G401 (cell line): ENCODE measurements around the gene PIP5K1A. TPM values are rescaled to one million over a fixed set of nuclear protein-coding genes. Genes with fewer than 3 reads are reported as not detected.

Source experiments
- DNase-seq: peaks from one replicate; pipeline ENCODE4 v3.0.0-alpha.2; 2015; ENCODE audit warnings: low spot score
- in situ Hi-C: cut with HindIII; loops from 2 replicates; pipeline ENCODE4 v1.10.0; 2016; ENCODE audit warnings: low sequenced_read_pairs, mixed read lengths
- total RNA-seq: library from RNA; depleted of rRNA; stranded (reverse); fragments of >200 nt; shearing (Covaris generic); gene quantifications from 2 replicates; pipeline ENCODE4 v1.2.3, GENCODE V29; 2014; rRNA removed

Gene PIP5K1A
- total RNA-seq, 1 experiment from 2014 or later = 39.1 TPM

DNA sequence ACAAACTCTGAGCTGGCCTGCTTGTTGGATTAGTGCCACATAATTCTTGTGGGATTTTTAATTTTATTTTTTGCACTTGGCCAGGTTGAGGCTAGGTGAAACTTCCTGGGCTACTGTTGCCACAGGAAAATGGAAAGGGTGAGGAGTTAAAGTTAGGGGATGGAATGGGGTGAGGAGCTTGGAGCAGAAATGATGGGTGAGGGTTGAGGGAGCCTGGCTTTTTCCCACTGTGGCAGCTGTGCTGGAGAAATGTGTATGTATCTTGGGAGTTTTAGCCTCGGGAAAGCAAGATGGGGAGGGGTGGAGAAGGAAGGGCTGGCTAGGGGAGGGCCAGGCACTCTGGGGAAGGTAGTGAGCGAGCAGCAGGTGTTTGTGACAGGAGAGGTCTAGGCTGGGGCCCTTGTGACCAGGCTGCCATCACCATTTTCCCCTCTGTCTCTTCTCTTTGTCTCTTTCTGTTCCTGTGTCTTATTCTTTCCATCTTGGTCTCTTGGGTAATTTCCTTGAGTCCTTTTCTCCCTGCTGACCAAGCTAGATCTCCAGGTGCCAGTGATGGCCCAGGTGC, 85.7 kb downstream of the PIP5K1A start:
- no peak for DNase-seq
- in situ Hi-C loops = no loop called here

GRCh38 chr1:151286619-151287340, 88.4 kb downstream of the PIP5K1A start:
- in situ Hi-C loops = no loop called here
- DNase-seq = no peak

DNA sequence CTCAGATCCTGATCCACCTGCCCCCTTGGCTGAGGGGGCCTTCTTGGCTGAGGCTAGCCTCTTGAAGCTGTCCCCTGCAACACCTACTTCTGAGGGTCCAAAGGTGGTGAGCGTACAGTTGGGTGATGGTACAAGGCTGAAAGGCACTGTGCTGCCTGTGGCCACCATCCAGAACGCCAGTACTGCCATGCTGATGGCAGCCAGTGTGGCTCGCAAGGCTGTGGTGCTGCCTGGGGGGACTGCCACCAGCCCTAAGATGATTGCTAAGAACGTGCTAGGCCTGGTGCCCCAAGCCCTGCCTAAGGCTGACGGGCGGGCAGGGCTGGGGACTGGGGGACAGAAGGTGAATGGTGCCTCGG, 89.0 kb downstream of the PIP5K1A start:
- in situ Hi-C loops = no loop called here

DNA sequence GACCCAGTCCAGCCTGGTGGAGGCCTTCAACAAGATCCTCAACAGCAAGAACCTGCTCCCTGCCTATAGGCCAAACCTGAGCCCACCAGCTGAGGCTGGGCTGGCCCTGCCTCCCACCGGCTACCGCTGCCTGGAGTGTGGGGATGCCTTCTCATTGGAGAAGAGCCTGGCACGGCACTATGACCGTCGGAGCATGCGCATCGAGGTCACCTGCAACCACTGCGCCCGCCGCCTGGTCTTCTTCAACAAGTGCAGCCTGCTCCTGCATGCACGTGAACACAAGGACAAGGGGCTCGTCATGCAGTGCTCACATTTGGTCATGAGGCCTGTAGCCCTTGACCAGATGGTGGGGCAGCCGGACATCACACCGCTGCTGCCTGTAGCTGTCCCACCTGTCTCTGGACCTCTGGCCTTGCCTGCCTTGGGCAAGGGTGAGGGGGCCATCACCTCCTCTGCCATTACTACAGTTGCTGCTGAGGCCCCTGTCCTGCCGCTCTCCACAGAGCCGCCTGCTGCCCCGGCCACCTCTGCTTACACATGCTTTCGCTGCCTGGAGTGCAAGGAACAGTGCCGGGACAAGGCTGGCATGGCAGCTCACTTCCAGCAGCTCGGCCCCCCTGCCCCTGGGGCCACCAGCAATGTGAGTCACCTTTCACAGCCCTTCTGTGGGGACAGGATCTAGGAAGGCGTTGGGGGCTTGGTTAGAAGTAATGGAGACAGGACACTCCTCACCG, 89.6 kb downstream of the PIP5K1A start:
- no peak for DNase-seq
- in situ Hi-C loops = no loop called here

More for the DNA sequence above, 89.0 kb downstream of the PIP5K1A start:
- DNase-seq = no peak

DNA sequence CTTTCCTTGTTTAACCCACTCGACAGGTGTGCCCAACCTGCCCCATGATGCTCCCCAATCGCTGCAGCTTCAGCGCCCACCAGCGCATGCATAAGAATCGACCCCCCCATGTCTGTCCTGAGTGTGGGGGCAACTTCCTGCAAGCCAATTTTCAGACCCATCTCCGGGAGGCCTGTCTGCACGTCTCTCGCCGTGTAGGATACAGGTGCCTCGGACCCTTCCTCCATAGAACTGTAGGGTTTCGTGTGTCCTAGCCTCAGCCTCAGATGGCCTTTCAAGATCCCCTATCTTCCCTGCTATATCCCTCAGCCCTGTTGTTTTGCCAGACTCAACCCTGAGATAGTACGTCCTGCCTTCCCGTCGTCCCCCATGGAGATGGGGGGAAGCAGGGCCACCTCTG, 90.2 kb downstream of the PIP5K1A start:
- in situ Hi-C loops = no loop called here
- DNase-seq = no peak

- in situ Hi-C loops = no loop called here
- DNase-seq = no peak
These were observed 91.0 kb downstream of the PIP5K1A start for GRCh38 chr1:151289080-151289935.

DNA sequence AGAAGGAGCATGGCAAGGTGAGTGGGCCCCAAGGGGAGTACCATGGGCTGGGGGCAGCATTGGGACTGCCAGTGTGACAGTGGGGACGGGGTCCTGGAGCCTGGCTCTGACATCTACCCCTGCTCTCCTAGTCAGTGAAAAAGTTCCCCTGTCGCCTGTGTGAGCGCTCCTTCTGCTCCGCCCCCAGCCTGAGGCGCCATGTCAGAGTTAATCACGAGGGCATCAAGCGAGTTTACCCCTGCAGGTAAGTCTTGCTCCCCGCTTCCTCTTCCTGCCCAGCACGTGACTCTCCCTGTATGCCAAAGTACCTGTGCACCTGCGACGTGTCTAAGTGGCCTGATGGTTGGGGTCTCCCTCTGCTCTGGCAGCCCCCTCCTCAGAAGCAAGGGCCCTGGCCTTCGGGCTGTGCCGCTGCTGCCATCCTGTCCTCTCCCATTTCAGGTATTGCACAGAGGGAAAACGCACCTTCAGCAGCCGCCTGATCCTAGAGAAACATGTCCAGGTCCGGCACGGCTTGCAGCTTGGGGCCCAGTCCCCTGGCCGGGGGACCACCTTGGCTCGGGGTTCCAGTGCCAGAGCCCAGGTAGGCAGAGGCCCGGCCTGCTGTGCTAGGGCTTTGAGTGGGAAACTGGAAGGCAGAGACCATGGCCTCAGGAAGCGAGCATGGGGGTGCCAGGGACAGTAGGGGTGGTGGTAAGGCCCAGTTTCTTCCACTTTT, 91.8 kb downstream of the PIP5K1A start:
- DNase-seq = no peak

GRCh38 chr1:151290709-151291303, 92.5 kb downstream of the PIP5K1A start:
- no peak for DNase-seq
- in situ Hi-C loops = no loop called here

More for the DNA sequence above, 91.8 kb downstream of the PIP5K1A start:
- in situ Hi-C loops = no loop called here

DNA sequence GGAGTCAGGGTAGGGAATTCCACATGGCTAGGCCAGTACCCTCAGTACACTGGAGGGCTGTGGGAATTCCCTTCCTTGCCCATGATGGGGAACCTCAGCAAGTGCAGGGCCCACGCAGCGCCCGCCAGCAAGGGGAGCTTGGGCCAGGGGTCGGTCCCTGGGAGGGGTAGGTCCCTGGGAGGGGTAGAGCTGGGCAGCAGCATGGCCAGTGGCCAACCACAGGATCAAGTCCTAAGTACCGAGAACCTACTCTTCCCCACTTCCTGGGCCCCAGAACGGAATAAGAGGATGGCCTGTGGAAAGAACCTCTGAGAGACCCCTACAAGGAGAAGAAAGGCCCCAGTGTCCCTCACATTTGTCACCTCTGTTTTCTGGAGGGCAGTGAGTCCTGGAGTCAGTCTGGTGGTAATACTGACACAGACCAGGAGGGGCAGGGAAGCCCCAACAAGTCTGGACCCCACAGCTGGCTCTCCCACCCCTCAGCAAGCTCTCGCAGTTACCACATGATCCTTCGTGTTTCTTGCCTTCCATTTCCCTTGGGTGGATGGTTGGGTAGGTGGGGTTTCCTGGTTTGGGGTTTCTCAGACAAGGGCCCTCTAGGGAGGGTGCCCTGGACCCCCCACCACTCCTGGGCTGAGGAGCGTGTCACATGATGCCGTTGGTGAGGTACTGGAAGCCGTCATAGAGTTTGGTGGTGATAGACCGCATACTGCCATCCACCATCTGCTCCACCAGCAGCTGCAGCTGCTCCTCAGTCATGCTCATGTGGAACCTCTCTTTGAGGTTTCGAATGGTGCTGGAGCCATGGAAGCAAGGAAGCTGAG, 94.1 kb downstream of the PIP5K1A start:
- no peak for DNase-seq
- in situ Hi-C loops = no loop called here

DNA sequence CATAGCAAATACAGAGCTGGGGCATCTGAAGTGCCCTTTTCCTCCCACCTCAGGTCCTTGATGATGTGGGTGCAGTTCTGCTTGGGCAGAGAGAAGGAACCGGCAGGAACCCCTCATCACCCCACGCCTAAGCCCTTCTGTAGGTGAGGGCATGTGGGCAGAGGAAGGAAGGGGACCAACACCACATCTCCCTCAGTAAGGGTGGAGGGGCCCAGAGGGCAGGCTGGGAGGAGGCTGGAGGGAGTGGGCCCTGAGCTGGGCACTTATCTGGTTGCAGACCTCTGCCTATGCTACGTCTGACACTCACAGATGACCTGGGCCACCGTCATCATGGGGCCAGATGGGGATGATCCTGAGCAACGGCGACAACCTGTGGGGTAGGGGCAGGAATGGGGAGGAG, 94.7 kb downstream of the PIP5K1A start:
- DNase-seq = no peak
- in situ Hi-C loops = no loop called here

DNA sequence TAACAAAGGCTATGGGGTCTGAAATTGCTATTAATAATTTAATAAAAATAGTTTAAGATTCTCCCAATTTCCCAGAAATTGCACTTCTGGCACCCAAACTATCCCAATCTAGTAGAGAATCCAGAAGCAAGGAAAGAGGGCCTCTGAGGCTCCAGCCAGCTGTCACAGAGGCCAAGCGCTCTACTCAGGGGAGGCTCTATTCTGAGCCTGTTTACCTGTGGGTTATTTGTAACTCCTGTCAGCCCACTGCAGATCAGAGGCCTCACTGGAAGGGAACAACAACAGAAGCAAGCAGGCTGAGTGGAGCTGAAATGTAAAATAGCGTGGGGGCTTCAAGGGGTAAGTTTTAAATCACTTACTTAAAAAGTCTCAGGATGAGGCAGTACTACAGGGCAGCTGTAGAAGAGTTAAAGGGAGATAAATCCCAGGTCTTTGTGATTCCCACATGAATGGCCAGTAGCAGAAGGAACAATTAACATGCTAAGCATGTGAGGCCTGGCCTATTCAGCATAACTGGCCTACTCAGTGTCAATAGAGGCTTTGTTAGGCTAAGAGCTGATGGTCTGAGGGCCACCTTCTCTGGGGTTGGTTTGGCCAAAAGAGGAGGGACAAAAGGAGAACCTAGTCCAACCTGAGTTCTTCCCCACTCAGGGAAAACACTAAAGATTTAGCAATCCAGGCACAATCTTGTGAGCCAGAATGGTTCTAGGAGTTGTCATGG, 96.5 kb downstream of the PIP5K1A start:
- DNase-seq = no peak

More for the DNA sequence above, 96.5 kb downstream of the PIP5K1A start:
- in situ Hi-C loops = no loop called here

Other genes with a start within 250 kb of the PIP5K1A start
- gene CERS2, start 223.7 kb upstream of the PIP5K1A start, total RNA-seq = 38.3 and 68.8 TPM in 2 replicates
- gene ANXA9, start 216.3 kb upstream of the PIP5K1A start, total RNA-seq = 2.7 and 3.6 TPM in 2 replicates
- 8.1 and 12.7 TPM in 2 replicates for gene MINDY1, start 191.7 kb upstream of the PIP5K1A start, total RNA-seq
- 9.4 and 12.0 TPM in 2 replicates for gene PRUNE1, start 190.1 kb upstream of the PIP5K1A start, total RNA-seq
- not detected in 2 replicates for gene BNIPL, start 162.0 kb upstream of the PIP5K1A start, total RNA-seq
- 0.07 TPM in 1 of 2 replicates, not detected in the other for gene C1orf56, start 150.8 kb upstream of the PIP5K1A start, total RNA-seq
- 54.4 and 84.6 TPM in 2 replicates for gene CDC42SE1, start 138.9 kb upstream of the PIP5K1A start, total RNA-seq
- gene MLLT11, start 138.2 kb upstream of the PIP5K1A start, total RNA-seq = 8.1 and 11.0 TPM in 2 replicates
- 4.6 and 7.8 TPM in 2 replicates for gene GABPB2, start 127.8 kb upstream of the PIP5K1A start, total RNA-seq
- 2.0 TPM in 2 replicates for gene SEMA6C, start 51.9 kb upstream of the PIP5K1A start, total RNA-seq
- gene TNFAIP8L2, start 41.9 kb upstream of the PIP5K1A start, total RNA-seq = not detected in 2 replicates
- gene LYSMD1, start 32.6 kb upstream of the PIP5K1A start, total RNA-seq = 6.2 and 8.9 TPM in 2 replicates
- 44.3 and 57.7 TPM in 2 replicates for gene SCNM1, start 32.4 kb upstream of the PIP5K1A start, total RNA-seq
- not detected in 2 replicates for gene TMOD4, start 22.6 kb upstream of the PIP5K1A start, total RNA-seq
- gene VPS72, start 8.4 kb upstream of the PIP5K1A start, total RNA-seq = 71.9 and 80.9 TPM in 2 replicates
- gene PSMD4, start 56.2 kb downstream of the PIP5K1A start, total RNA-seq = 242 and 285 TPM in 2 replicates
- gene ZNF687, start 83.7 kb downstream of the PIP5K1A start, total RNA-seq = 14.6 and 20.3 TPM in 2 replicates
- 19.1 and 40.6 TPM in 2 replicates for gene PI4KB, start 128.9 kb downstream of the PIP5K1A start, total RNA-seq
- gene RFX5, start 148.7 kb downstream of the PIP5K1A start, total RNA-seq = 102 and 125 TPM in 2 replicates
- 0.27 TPM in 1 of 2 replicates, not detected in the other for gene SELENBP1, start 174.2 kb downstream of the PIP5K1A start, total RNA-seq
- 518 and 580 TPM in 2 replicates for gene PSMB4, start 201.0 kb downstream of the PIP5K1A start, total RNA-seq